ENCODE results near the gene MYOG. TPM values are rescaled to one million over a fixed set of nuclear protein-coding genes. Genes with fewer than 3 reads are reported as not detected.

The MYOG gene
- total RNA-seq, 1 experiment from 2014 or later: not detected

DNA sequence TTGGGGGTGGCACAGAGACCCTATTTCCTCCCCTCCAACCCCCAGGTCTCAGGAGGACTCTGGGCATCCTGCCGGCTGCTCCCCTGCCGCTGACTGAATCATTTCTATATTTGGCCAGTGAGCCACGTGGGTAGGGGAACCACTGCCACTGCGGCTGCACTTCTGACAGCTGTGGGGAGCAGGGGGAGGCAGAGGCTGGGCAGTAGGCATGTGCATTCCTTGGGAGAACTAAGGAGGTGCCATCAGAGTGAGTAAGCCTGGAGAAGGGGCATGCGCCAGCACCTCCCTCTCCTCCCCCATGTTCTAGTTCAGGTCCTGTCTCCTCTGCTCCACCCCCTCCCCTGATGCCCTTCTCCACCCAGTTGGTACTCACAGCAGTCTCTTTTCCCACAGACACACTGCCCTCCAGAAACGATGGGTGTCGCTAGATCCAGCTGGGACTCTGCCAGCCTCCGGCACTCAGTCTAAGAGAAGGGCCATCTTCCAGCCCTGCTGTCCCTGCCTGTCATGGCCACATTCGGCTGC is 47.5 kb downstream of the MYOG start:
- Mint-ChIP-seq H3K4me1 (ENCODE audit: low read depth, unreplicated experiment) (no peaks in the 10 kb centered on the region), H3K27ac (ENCODE audit: unreplicated experiment) (no peak overlapping the region), H3K27me3 (ENCODE audit: unreplicated experiment) (peaks cover 100% of the 10 kb centered on the region), H3K4me3 (ENCODE audit: low read depth, unreplicated experiment) (no peak overlapping the region), H3K9me3 (ENCODE audit: low read depth, unreplicated experiment) (no peaks in the 10 kb centered on the region), H3K36me3 (ENCODE audit: insufficient read depth, unreplicated experiment) (peaks cover 5% of the 10 kb centered on the region)
- no TSS peak for BruUV-seq (replicated peaks)
- no peak for DNase-seq
- CTCF ChIA-PET: interaction anchor here (0.6 to 5.4 kb wide), 4 partner anchors 85 to 340 kb away, joined by 4 to 88 read pairs (median 24); no protein-coding TSS in a partner anchor
- TF ChIP-seq, protein P1, sequence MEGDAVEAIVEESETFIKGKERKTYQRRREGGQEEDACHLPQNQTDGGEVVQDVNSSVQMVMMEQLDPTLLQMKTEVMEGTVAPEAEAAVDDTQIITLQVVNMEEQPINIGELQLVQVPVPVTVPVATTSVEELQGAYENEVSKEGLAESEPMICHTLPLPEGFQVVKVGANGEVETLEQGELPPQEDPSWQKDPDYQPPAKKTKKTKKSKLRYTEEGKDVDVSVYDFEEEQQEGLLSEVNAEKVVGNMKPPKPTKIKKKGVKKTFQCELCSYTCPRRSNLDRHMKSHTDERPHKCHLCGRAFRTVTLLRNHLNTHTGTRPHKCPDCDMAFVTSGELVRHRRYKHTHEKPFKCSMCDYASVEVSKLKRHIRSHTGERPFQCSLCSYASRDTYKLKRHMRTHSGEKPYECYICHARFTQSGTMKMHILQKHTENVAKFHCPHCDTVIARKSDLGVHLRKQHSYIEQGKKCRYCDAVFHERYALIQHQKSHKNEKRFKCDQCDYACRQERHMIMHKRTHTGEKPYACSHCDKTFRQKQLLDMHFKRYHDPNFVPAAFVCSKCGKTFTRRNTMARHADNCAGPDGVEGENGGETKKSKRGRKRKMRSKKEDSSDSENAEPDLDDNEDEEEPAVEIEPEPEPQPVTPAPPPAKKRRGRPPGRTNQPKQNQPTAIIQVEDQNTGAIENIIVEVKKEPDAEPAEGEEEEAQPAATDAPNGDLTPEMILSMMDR (IDR thresholded peaks at IDR 0.05; ENCODE audit: unreplicated experiment): no peak
- intact Hi-C loops (cut with micrococcal nuclease; ENCODE audit: unreplicated experiment): no loop called here

- H3K9me3 Mint-ChIP-seq (ENCODE audit: low read depth, unreplicated experiment): no peaks in the 10 kb centered on the region
- H3K4me1 Mint-ChIP-seq (ENCODE audit: low read depth, unreplicated experiment): no peaks in the 10 kb centered on the region
- intact Hi-C loops (cut with micrococcal nuclease; ENCODE audit: unreplicated experiment): no loop called here
- peaks cover 98% of the 10 kb centered on the region for H3K27me3 Mint-ChIP-seq (ENCODE audit: unreplicated experiment)
- no TSS peak for BruUV-seq (replicated peaks)
- CTCF ChIA-PET: interaction anchor here (0.7 to 3.0 kb wide), 3 partner anchors 10 to 230 kb away, joined by 3 to 44 read pairs (median 7); no protein-coding TSS in a partner anchor
- peaks cover 5% of the 10 kb centered on the region for H3K36me3 Mint-ChIP-seq (ENCODE audit: insufficient read depth, unreplicated experiment)
- DNase-seq: no peak
- TF ChIP-seq, protein P1 (IDR thresholded peaks at IDR 0.05; ENCODE audit: unreplicated experiment): no peak
- H3K27ac Mint-ChIP-seq (ENCODE audit: unreplicated experiment): no peak overlapping the region
- no peak overlapping the region for H3K4me3 Mint-ChIP-seq (ENCODE audit: low read depth, unreplicated experiment)
Measured at GRCh38 chr1:203037509-203038190, 48.2 kb downstream of the MYOG start.

- CTCF ChIA-PET: interaction anchor here (0.9 to 2.1 kb wide), 2 partner anchors 231 to 253 kb away, joined by 3 to 7 read pairs; no protein-coding TSS in a partner anchor
- Mint-ChIP-seq H3K27ac (ENCODE audit: unreplicated experiment) (no peak overlapping the region), H3K4me3 (ENCODE audit: low read depth, unreplicated experiment) (no peak overlapping the region), H3K4me1 (ENCODE audit: low read depth, unreplicated experiment) (no peaks in the 10 kb centered on the region), H3K27me3 (ENCODE audit: unreplicated experiment) (peaks cover 96% of the 10 kb centered on the region), H3K36me3 (ENCODE audit: insufficient read depth, unreplicated experiment) (peaks cover 5% of the 10 kb centered on the region), H3K9me3 (ENCODE audit: low read depth, unreplicated experiment) (no peaks in the 10 kb centered on the region)
- no TSS peak for BruUV-seq (replicated peaks)
- TF ChIP-seq, protein P1 (IDR thresholded peaks at IDR 0.05; ENCODE audit: unreplicated experiment): no peak
- no peak for DNase-seq
- intact Hi-C loops (cut with micrococcal nuclease; ENCODE audit: unreplicated experiment): no loop called here
Measured at GRCh38 chr1:203036537-203036936, 49.3 kb downstream of the MYOG start.

- H3K27ac Mint-ChIP-seq (ENCODE audit: unreplicated experiment): no peak overlapping the region
- TF ChIP-seq, protein P1 (IDR thresholded peaks at IDR 0.05; ENCODE audit: unreplicated experiment): no peak
- CTCF ChIA-PET: interaction anchor here (0.9 to 2.1 kb wide), 3 partner anchors 15 to 253 kb away, joined by 3 to 7 read pairs (median 3); no protein-coding TSS in a partner anchor
- no peaks in the 10 kb centered on the region for H3K9me3 Mint-ChIP-seq (ENCODE audit: low read depth, unreplicated experiment)
- peaks cover 96% of the 10 kb centered on the region for H3K27me3 Mint-ChIP-seq (ENCODE audit: unreplicated experiment)
- intact Hi-C loops (cut with micrococcal nuclease; ENCODE audit: unreplicated experiment): no loop called here
- no peak overlapping the region for H3K4me3 Mint-ChIP-seq (ENCODE audit: low read depth, unreplicated experiment)
- no TSS peak for BruUV-seq (replicated peaks)
- DNase-seq: no peak
- H3K4me1 Mint-ChIP-seq (ENCODE audit: low read depth, unreplicated experiment): no peaks in the 10 kb centered on the region
- H3K36me3 Mint-ChIP-seq (ENCODE audit: insufficient read depth, unreplicated experiment): peaks cover 5% of the 10 kb centered on the region
Measured at GRCh38 chr1:203036135-203036534, 49.7 kb downstream of the MYOG start.
